22Rv1 (cell line): ENCODE measurements around the gene CYP21A2.

ENCODE experiments used
- H3K27ac ChIP-seq: fragments of 450-650 bp; 2 replicates; pipeline ENCODE4 v1.5.1; 2017
- ZFX ChIP-seq: fragments of 450-650 bp; IDR thresholded peaks from 2 replicates; pipeline ENCODE4 v1.6.1; 2017; ENCODE audit warnings: antibody characterized with exemption, borderline replicate concordance
- TF ChIP-seq, protein P1 (sequence below): fragments of 450-650 bp; IDR thresholded peaks from 2 replicates; pipeline ENCODE4 v1.5.1; 2017; ENCODE audit warnings: mild to moderate bottlenecking

CYP21A2 gene

DNA sequence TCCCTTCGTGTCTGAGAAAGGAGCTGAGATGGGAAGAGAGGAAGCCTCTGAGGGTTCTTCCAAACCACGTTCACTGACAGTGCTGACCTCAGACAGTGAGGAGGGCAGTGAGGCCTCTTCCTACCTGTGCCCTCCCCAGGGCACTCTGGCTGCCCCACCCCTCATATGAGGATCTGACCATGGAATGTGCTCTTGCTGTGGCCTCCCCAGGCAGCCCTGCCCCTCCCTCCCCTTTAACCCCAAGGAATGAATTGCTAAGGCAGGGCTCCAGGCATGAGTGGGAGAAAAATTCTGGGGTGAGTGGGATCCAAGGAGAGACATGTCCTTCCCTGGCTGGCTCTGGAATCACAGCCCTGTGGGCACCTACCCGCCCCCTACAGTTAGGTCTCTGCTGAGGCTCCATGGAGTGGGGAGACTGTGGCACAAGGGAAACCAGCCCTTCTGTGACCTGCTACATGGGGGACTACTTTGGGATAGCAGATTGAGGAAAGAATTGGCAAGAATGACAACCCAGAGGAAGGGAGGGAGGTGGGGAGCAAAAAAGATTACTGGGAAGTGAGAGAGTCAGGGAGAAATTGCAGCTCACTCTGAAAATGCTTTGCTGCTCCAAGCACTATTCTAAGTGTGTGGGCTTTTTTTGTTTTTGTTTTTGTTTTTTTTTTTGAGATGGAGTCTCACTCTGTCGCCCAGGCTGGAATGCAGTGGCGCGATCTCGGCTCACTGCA is 41.5 kb downstream of the CYP21A2 start:
- no peak overlapping the region for H3K27ac ChIP-seq
- TF ChIP-seq ZFX, result no peak
- TF ChIP-seq, protein P1, sequence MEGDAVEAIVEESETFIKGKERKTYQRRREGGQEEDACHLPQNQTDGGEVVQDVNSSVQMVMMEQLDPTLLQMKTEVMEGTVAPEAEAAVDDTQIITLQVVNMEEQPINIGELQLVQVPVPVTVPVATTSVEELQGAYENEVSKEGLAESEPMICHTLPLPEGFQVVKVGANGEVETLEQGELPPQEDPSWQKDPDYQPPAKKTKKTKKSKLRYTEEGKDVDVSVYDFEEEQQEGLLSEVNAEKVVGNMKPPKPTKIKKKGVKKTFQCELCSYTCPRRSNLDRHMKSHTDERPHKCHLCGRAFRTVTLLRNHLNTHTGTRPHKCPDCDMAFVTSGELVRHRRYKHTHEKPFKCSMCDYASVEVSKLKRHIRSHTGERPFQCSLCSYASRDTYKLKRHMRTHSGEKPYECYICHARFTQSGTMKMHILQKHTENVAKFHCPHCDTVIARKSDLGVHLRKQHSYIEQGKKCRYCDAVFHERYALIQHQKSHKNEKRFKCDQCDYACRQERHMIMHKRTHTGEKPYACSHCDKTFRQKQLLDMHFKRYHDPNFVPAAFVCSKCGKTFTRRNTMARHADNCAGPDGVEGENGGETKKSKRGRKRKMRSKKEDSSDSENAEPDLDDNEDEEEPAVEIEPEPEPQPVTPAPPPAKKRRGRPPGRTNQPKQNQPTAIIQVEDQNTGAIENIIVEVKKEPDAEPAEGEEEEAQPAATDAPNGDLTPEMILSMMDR, result no peak

DNA sequence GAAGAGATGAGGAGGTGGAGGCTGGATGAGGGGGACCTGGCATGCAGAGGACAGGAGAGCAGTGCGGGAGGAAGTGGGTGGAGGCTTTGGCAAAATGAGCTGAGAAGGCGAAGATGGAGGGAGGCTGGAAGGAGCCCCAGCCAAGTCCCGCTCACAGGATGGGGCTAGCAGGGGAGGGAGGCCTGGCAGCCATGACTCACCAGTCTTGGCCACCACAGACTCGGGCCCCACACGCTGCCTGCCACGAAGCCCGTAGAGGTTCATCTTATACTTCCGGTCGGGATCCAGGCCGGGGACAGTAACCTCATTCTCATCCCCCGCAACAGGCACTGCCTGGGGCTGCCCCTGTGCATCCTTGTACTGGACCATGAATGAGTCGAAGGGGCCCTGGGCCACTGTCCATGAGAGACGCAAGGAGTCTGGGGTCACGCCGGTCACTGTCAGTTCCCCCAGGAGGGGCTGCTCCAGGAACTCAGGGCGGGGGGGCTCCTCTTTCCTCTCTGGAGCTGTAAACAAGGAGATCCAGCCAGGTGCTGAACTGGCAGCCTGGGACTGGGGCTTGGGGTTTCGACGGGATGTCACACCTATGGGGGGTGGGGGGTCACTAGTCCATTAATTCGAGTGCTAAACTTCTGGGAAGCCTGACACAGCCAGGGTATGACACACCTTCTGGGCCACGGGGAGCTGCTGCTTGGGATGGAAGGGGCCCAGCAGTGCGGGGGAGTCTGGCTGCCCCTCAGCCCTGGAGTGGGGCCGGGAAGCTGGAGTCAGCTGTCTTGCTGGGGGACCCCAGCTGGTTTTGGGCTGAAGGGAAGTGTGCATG is 43.2 kb downstream of the CYP21A2 start:
- TF ChIP-seq, protein P1, result no peak
- TF ChIP-seq ZFX, result no peak
- H3K27ac ChIP-seq, result no peak overlapping the region

DNA sequence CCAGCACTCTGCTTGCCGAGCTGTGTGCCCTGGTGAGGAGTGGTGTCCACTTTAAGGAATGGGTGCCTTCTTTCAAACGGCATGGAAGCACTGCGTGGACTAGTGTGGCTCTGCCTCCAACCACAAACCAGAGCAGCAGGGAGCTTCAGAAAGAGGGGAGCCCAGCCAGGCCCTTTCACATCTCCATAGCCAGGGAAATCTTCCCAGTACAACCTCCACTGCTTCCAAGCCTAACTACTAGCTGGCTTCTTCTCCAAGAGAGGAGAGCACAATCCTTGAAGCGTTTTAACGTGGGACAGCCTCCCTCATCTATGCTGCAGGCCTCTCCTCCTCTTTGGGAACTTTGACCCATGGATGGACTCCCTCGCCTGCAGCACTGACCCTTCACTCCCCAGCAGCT is 44.3 kb downstream of the CYP21A2 start:
- TF ChIP-seq, protein P1, result no peak
- TF ChIP-seq ZFX, result no peak
- H3K27ac ChIP-seq, result no peak overlapping the region

DNA sequence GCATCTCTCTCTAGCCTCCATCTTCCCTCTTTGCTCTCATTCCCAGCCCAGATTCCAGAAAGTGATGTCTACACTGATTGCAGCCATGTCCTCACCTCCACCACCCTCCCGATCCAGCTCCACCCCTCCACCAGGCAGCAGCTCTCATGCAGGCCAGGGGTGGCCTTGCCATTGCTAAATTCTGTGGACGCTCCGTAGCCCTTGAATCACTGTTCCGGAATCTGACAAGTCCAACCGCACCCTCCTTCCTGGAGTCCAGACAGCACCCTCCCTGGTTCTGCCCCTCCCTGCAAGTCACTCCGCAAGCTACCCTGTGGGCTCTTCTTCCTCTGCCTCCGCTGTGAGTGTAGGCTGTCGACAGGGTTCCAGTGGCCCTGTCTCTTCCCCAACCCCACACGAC is 44.7 kb downstream of the CYP21A2 start:
- no peak for TF ChIP-seq ZFX
- TF ChIP-seq, protein P1, result no peak

DNA sequence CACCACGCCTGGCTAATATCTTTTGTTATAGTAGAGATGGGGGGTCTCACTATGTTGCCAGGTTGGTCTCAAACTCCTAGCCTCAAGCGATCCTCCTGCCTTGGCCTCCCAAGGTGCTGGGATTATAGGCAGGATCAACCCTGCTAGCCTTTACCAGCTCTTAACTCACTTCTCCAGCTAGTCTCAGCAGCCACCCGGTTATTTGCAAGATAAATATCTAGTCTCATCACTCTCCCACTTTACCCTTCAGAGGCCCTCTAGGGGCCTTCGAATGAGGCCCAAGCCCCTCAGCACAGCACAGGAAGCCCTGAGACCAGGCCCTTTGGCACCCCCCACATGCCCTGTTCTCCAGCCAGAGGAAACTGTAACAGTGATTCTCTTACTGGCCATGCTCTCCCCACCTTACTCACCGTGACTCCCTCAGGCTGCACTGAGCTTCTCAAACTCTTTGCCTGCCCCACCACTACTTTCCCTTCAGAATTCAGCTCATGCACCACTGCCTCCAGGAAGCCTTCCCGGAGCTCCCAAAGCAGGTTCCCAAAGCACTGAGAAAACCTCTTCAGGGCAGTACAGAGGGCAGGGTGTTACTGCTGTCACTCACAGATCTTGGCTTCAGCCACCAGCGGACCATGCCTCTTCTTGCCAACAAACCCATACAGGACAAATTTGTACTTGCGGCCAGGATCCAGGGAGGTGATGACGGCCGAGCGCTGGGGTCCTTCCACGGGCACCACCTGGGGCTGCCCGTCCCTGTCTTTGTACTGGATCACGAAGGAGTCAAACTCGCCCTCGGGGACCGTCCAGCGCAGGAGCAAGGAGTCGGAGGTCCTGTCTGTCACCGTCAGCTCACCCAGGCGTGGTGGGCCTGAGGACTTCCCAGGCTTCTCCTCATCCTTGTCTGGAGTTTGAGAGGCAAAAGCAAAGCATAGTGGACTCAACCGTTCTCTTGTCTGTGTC is 45.9 kb downstream of the CYP21A2 start:
- no peak for TF ChIP-seq ZFX
- TF ChIP-seq, protein P1, result no peak
- H3K27ac ChIP-seq, result no peak overlapping the region

More for the DNA sequence above, 44.7 kb downstream of the CYP21A2 start:
- H3K27ac ChIP-seq, result no peak overlapping the region

DNA sequence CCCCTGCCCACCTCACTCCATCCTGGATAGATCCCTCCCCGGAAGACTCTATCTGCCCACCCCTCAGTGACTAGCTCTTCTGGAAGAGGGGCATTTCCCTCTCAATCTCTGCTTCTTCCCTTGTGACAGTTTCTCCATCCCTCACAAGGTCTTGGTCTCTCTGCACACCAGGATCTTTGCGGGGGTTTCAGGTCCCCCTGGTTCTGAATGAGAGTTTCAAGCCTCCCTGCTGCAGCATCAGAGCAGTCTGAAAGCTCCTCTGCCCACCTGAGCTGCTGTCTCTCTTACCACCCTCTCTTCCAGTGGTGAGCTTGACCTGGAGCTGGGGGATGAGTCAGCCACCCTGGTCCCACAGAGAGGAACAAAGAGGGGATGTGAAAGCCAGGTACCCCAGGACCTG is 46.6 kb downstream of the CYP21A2 start:
- TF ChIP-seq, protein P1, result no peak
- no peak for TF ChIP-seq ZFX
- H3K27ac ChIP-seq, result no peak overlapping the region
